HCT116 (cell line): Measurements from ENCODE around the gene LYST.

ENCODE experiments used
- ATF3 ChIP-seq: IDR thresholded peaks from 2 replicates; pipeline ENCODE4 v1.6.1; 2012
- CTCF ChIP-seq, 3 experiments: fragments of 200-600 bp in 1 of 3; sonication (generic) in 1 of 3; IDR thresholded peaks in 2 of 3; conservative IDR thresholded peaks in 1 of 3; 2 replicates each; pipeline ENCODE4 v1.5.1; 2012 to 2017; ENCODE audit warnings: low read depth in 2 of 3, low read length in 2 of 3, antibody characterized with exemption in 1 of 3, borderline replicate concordance in 1 of 3, control low read depth in 1 of 3, mild to moderate bottlenecking in 1 of 3, mixed read lengths in 1 of 3, mixed run types in 1 of 3, moderate library complexity in 1 of 3; ENCODE audit not compliant: insufficient read depth in 1 of 3
- EZH2 ChIP-seq: fragments of 200-600 bp; sonication (generic); IDR thresholded peaks from 2 replicates; pipeline ENCODE4 v1.6.1; 2017; ENCODE audit warnings: antibody characterized with exemption, mixed run types
- POLR2A ChIP-seq: IDR thresholded peaks from 2 replicates; pipeline ENCODE4 v1.7.0; 2011; ENCODE audit warnings: borderline replicate concordance; ENCODE audit not compliant: insufficient read depth, insufficient read length; ENCODE audit errors: extremely low read depth
- POLR2AphosphoS5 ChIP-seq: IDR thresholded peaks from 2 replicates; pipeline ENCODE4 v1.6.1; 2011; ENCODE audit warnings: mild to moderate bottlenecking, low read depth, low read length, moderate library complexity
- REST ChIP-seq: IDR thresholded peaks from 2 replicates; pipeline ENCODE4 v1.6.1; 2012; ENCODE audit warnings: low read depth

GRCh38 chr1:235852887-235853286, 13.8 kb downstream of the LYST start:
- TF ChIP-seq POLR2AphosphoS5, result no peak
- no peak for TF ChIP-seq EZH2
- no peak for TF ChIP-seq CTCF (IDR thresholded peaks at IDR 0.05 in 2 of 3, conservative IDR thresholded peaks at IDR 0.05 in 1 of 3; ENCODE audit: borderline replicate concordance in 1 of 3, insufficient read depth in 1 of 3, low read depth in 2 of 3, low read length in 2 of 3)
- no peak for TF ChIP-seq POLR2A
- no peak for TF ChIP-seq REST
- no peak for TF ChIP-seq ATF3
